Stimulated activated CD8-positive, alpha-beta memory T cell treated with anti-CD3 and anti-CD28 coated beads, Interleukin-2, amount 100 ng/mL, for 48 hours (primary cell): ENCODE data around the gene TMEM167B.
A peak's percentile ranks its signal among the peaks of the same experiment; 100 is the strongest.
"Not testable (repeated sequence)": the region's sequence is repeated elsewhere in the genome, so short reads cannot be mapped to it uniquely, and the experiment has no call there.

ENCODE experiments used
- DNase-seq, 2 donors: peaks; one replicate each; pipeline ENCODE4 v3.0.0-alpha.2; 2020; ENCODE audit warnings: low read depth in 2 of 2

Gene TMEM167B

DNA sequence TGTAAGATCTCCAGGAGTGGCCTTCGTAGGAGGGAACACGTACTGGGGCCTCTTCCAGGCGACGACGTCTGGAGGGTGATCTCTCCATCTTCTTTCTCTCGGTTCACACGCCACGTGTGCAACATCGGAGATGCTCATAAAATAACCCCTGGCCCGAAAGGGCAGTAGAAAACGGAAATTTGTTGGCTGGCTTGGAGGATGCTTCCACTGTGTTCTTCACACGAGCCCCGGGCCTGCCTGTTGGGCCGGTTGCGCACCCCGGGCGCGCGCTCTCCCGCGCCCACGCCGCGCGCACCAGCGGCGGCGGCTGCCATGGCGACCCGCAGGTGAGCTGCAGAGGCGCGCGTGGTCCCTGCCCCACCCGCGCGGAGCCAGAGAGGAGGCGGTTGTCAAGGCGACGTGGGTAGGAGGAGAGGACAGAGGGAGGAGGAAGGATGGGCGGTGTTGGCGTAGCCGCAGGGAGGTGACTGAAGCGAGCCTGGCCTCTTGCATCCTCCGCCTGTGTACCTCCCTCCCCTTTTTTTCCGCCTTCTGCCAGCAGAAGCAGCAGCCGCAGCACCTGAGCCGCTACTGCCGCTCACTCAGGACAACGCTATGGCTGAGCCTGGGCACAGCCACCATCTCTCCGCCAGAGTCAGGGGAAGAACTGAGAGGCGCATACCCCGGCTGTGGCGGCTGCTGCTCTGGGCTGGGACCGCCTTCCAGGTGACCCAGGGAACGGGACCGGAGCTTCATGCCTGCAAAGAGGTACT lies 23.2 kb downstream of the TMEM167B start, which contains the start of gene ELAPOR1:
Gene ELAPOR1 (plus strand): TSS at position 526 of the 752 bp plus-strand sequence. CDS start 69 bp downstream, at position 595.
- peak; percentile 63 to 69 for DNase-seq

DNA sequence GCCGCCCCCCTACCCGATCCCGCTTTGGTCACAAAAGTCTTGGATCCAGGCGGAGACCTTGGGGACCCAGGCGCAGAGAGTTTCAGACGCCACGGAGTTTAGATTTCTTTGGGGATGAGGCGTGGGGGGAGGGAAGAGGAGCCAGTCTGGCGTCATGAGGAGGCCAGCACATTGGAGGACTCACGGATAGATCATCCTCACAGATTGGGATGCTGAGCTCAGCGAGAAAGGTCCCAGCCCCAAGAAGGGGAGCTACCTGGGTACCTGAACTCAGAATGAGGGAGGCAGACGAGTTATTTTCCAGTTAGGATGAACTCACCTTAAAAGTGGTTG lies 23.7 kb downstream of the TMEM167B start:
- no peak for DNase-seq

DNA sequence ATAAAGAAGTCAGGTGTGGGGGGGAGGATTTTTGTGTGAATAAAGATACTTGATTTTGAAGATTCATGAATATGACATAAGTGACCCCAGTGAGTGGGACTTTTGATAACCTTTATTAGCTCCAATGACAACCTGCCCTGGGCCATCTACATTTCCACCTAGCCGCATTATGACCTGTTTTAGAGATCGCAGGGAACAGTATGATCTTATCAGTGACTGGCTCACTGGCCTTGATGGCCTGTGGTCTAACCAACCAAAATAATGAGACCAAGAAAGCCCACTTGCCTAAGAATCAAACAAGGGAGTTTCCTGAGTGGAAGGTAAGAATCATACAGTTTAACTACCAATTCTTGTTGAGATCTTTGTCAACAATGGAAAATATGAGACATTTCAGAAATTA lies 25.1 kb downstream of the TMEM167B start:
- no peak for DNase-seq

DNA sequence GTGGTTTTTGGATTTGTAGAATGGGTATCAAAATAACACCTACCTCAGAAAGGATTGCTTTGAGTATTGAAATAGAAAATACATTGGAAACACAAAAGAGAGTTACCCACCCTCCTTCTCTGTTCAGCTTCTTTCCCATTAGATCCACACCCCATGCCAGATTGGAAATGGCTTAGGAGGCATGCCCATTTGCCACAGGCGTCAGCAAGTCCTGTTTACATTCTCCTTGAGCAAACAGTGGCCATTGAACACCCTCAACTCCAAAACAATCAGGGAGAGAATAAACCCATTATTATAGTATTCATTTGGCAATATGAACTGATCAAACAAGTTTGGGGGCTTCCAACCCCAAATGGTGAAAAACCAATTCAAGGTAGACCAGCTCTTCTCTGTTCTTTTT lies 25.7 kb downstream of the TMEM167B start:
- DNase-seq, result no peak

DNA sequence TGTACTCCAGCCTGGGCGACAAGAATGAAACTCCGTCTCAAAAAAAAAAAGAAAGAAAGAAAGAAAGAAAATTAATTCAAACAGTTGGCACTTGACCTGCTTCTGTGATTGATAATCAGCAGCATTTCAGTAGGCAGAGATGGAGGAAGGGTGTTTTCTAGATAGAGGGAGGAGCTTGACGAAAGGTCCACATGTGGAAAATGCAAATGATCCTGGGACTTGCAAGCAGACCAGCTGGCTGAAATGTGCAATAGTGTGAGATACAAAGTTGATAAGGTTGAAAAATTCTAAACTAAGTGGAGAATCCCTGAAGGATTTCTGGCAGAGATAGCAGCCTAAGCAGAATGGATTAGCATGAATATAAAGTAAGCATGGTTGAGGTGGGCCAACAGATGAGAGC lies 27.5 kb downstream of the TMEM167B start:
- DNase-seq, result no peak

DNA sequence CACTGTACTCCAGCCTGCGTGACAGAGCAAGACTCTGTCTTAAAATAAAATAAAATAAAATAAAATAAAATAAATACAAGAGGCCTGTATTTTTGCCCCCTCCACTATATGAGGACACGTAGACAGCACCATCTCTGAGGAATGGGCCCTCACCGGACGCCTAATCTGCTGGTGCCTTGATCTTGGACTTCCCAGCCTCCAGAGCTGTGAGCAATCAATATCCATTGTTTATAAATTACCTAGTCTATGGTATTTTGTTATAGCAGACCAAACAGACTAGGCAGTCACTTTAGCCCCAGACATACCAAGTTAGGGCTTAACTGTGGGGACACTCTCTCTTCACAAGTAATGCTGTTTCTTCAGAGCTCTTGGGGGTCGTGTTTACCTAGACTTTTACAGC lies 29.8 kb downstream of the TMEM167B start:
- DNase-seq, result no peak

DNA sequence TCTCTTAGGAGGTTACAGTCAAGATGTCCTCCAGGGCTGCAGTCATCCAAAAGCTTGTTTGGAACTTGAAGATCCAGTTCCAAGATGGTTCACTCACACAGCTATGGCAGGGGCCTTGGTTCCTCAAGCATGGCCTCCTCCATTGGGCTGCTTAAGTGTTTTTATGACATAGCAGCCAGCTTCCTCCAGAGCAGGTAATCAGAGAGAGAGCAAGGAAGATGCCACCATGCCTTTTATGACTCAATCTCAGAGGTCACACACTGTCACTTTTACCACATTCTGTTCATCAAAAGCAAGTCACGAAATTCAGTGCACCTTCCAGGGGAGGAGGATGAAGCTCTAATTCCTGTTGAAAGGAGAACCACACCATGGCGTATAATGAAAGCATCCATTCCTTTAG lies 40.5 kb downstream of the TMEM167B start:
- DNase-seq, result no peak

DNA sequence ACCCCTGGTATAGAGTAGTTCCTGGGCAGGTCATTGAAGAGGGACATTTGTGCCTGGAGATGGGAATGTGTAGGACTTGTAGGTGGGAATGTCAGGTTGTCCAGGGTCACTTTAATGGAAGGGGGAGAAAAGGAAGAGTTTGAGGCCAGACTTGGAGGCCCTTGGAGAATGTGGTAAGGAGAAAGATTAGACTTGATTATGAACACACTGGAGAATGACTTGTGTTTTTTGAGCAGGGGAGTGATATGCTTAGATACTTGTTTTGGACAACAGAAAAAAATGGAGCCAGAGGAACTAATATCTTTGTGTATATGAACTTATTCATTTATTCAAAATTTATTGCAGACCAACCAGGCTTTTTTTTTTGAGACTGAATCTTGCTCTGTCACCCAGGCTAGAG lies 41.2 kb downstream of the TMEM167B start:
- DNase-seq, result no peak

DNA sequence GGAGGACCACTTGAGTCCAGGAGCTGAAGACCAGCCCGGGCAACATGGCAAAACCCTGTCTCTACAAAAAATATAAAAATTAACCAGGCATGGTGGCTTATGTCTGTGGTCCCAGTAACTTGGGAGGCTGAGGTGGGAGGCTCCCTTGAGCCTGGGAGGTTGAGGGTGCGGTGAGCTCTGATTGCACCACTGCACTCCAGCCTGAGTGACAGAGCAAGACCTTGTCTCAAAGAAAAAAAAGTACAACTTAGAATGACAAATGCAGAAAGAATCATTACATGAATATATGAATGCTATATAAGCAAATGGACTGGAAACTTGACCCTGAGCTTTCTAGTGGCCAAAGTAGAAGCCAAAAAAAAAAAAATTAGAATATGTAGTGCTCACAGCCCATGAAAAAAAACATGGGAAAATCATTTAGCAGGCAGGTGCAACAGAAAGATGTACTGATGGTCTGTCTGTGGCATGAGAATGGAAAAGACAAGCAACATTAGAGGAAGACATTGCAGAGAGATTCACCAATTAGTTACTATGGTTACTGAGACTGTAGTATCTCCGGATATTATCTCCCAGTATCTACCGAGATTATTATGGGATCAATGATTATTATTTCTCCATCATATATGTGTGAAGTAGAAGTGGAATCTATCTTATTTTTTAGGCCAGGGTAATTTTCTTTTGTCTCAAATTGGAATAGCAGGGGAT lies 42.6 kb downstream of the TMEM167B start:
- DNase-seq, result no peak

DNA sequence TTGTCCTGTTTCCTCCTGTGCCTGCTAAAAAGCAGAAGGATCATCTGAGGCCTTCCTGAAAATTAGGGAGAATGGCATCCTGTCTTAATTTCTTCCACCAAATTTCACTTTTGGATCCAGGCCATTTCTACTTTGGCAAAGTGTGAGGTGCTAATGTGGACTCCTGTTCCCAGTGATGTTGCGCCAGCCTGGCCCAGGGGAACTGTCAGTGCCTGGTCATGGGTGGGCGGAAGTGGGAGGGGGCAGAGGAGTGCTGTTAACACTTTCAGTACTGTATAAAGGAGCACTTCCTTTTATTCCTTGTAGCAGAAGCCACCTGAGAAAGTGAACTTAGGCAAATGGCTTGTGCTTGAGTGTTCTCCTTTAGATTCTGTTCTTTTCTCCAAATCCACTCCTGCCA lies 43.3 kb downstream of the TMEM167B start:
- DNase-seq, result no peak

DNA sequence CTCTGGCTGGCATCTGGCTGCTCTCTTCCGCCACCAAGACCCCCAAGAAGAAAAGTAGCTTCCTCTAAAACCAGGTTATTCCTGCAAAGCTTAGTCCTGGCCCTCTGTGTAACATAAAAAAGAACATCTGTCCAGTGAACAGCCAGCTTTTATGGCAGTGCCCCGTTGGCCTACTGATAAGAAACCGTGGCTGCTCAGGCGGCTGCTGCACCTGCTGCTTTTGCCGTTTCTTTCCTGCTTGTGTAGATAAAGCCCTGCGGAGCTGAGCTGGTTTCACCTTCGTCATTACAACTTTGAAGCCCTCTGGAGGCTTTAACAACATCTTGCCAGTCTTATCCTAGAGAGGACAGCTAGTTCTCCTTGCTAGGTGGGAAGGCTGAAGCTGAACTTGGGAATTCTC lies 43.9 kb downstream of the TMEM167B start:
- DNase-seq, result no peak

DNA sequence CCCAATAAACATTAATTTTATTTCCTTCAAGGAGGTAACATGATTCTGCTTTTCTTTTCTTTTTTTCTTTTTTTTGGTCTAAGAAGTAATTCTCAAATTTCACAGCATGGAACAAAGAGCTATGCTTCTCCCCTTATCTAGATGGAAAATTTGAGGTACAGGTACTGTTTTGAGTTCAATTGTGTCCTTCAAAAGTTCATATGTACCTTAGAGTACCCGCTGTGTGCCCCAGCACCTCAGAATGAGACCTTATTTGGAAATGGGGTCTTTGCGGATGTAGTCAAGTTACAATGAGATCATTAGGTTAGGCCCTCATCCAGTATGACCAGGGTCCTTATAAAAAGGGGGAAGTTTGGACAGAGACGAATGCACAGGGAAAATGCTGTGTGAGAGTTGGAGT lies 45.4 kb downstream of the TMEM167B start:
- no peak for DNase-seq

DNA sequence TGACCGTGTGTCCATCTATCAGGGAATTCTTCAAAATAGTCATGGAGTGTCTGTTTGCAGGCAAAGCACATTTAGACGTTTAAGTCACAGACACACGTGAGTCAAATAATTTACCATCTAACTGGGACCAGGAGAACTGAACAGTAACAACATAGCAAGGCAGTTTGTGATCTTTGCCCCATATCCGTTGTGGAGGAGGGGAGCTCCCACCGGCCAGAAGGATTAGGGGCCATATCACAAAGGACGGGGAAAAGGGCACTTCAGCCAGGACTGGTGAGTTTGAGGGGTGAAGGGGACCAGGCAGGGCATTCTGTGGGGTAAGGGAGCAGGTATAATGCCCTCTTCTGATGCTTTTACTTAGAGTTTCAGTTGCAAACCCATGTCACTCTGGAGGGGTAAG lies 46.2 kb downstream of the TMEM167B start:
- no peak for DNase-seq

DNA sequence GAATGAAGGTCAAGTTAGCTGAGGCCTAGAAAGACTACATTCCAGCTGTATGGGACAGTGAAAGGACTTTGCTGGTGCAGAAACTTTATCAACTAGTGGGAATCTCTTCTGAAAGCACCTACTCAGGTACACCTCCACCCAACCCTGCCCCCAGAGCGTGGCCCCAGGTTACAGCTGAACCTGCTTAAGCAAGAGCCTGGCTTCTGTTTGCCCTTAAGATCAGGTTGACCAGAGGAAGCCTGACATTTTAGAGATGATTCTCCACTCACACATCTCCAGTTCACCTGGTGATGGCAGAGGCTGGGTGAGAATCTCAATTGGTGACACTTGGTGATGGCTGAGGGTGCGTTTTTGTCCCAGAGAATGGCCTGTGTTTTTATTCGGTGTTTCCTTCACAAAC lies 47.4 kb downstream of the TMEM167B start:
- no peak for DNase-seq

DNA sequence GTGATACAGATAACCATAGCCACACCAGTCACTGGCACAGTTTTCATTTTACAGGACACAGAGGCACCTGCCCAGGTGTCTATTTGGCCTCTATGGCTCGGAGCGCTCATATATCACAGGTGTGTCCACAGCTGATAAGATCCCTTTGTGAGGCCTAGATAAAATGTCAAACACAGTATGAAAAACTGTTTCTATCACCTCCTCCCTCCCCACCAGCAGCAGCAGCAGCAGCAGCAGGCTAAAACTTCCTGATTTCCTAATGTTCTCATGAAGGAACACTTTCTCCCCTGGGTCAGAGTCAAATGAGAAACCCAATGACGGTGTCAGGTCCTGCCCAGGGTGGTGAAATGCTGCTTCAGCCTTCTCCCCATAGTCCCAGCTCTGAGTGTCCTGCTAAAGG lies 47.8 kb downstream of the TMEM167B start:
- DNase-seq, result no peak

DNA sequence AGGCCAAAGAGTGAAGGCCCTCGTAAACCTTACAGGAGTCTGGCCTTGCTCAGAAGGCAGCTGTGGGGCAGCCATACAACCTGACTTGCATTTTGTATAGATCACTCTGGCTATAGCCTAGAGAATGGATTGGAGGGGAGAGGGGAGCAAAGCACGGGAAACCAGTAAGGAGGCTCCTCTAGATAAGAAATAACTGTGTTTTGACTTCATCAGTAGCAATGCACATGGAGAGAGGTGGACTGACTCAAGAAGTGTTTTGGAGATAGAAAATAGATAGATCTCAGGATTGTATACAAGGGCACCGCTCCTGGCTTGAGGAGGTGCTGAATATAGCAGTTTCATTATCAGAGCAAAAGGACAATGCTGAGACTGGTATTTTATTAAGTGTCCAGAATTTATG lies 49.8 kb downstream of the TMEM167B start:
- DNase-seq, result no peak

DNA sequence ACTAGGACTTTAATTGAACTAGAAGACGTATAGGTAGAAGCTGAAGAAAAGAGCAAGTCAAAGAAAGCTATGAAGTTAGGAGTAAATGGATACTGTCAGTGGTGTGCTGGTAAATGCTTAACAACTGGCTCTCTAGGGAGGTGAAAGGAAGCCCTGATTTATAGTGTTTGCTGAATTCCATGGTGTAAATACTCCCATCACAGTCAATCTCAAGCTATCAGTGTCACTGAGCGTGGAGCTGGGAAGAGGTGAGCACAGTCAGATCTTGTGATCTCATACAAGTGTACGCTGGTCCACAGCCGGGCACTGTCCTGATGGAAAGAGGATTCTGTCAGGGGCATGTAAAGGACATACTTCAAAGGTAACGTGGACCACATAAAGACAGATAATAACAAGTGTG lies 51.7 kb downstream of the TMEM167B start:
- no peak for DNase-seq

DNA sequence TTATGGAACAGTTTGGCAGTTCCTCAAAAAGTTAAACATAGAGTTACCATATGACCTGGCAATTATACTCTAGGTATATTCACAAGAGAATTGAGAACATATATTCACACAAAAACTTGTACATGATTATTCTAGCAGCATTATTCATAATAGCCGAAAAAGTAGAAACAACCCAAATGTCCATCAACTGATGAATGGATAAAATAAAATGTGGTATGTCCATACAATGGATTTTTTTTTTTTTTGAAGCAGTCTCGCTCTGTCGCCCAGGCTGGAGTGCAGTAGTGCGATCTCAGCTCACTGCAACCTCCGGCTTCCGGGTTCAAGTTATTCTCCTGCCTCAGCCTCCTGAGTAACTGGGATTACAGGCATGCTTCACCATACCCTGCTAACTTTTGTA lies 52.2 kb downstream of the TMEM167B start:
- not testable (repeated sequence) for DNase-seq
